IPS DF 4.7 (cell line): ENCODE measurements around the gene CDH15.

ENCODE experiments used
- DNase-seq: peaks from one replicate; pipeline ENCODE4 v3.0.0-alpha.2; 2013; ENCODE audit warnings: low spot score; ENCODE audit errors: extremely low read depth

CDH15 gene

DNA sequence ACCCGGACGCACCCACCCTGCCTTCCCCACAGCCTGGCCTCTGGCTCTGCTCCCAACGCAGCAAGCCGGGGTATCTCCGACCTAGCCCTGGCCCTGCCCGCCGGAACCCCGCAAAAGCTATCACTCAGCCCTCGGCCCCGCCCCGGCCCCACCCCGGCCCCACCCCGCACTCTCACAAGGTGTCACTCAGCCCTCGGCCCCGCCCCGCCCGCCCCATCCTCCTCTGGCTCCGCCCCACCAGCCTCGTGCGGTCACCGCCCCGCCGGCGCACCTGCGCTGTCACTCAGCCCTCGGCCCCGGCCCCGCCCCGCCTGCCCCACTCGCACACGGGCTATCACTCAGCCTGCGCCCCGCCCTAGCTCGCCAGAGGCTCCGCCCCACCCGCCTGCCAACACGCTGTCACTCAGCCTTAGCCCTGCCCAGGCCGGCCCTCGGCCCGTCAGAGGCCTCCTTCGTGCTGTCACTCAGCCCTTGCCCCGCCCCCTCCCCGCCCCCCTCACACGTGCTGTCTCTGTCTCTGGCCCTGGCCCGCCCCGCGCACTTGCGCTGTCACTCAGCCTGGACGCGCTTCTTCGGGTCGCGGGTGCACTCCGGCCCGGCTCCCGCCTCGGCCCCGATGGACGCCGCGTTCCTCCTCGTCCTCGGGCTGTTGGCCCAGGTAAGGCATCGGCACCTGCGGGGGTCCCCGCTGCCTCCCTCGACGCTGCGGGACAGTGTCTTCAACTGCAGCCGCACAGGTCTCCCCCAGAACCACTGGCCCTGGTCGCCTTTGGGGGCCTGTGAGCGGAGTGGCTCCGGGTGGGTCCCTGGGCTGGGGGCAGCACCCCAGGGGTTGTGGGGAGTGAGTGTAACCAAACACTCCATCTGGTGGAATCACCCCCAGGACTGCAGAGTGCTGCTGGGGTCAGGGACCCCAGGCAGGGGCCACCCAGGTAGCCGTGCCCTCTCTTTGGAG, at the start of gene CDH15:
Gene CDH15 (plus strand): TSS at position 533 of the 955 bp plus-strand sequence. CDS start 84 bp downstream, at position 617.
- DNase-seq: no peak

DNA sequence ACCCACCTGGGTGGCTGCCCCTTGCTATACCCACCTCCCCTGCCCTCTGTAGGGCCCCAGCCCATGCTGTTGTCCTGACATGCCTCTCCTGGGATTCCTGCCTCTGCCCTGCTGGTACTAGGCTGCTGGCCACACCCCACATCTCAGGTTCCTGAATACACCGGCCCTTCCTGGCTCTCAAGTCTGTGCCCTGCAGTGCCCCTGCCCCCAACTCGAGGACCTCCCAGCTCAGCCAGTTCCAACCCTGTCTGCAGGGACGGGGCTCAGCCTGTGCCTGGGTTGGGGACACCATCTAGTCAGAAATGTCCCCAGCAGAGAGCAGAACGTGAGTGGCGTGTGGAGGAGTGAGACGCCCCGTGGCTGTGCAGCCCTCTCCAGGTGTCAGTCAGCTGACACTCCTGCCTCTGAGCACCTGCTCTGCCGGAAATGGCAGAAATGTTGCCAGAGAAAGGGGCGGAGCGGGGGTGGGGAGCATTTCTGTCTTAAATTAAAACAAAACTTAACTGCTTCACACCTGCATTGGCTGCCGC, 49.2 kb upstream of the CDH15 start:
- DNase-seq: no peak

DNA sequence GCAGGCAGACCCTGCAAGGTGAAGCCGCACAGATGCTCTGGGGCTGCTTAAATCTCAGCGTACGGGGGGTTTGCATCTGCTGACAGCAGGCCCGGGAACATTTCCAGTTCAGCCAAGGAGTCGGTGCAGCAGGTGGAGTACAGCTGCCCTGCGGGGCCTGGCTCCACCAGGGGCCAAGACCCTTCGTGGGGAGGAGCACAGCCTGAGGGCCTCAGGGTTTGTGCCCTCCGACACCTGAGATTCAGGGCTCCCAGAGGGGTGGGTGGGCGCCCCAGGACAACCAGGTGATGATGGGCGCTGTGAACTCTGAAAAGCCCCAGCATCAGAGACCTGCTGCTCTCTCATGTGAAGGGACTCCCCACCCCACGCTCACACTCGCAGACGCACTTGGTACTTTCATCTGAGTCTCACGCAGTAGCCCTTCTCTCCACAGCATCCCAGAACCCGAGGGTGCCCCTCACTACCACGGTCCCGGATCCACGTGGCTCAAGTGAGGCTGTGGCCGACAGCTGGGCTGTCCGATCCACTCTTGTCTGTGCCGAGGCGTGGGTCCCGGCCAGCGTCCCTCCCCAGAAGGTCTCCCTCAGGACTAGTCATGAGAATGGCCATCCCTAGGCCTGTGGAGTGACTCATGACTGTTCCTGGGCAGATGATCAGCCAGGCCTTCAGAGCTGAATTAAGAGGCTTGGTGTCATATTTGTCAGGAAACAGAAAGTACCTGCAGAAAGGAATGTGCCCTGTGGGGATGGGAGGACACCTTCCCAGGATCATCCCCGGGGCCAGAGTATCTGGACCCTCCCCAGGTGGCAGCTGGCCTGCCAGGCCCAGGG, 48.3 kb upstream of the CDH15 start:
- no peak for DNase-seq

GRCh38 chr16:89123831-89124100, 47.8 kb upstream of the CDH15 start:
- DNase-seq: no peak

GRCh38 chr16:89129378-89129777, 42.2 kb upstream of the CDH15 start:
- no peak for DNase-seq

- DNase-seq: no peak
Observed at GRCh38 chr16:89130448-89130847, 41.1 kb upstream of the CDH15 start.

DNA sequence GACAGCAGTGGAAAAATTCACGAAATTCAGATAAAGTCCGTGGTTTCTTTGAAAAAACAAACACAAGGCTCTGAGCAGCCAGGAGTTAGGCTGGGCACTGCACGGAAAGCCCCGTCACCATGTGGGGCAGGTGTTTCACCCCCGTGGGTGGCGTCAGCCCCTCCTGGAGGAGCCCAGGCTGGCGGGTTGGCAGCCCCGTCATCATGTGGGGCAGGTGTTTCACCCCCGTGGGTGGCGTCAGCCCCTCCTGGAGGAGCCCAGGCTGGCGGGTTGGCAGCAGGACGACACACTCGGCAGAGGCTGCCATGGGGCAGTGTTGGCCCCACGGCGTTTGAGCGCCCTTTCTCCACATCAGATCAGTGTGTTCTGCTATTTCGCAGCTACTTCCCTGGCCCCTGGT, 39.8 kb upstream of the CDH15 start:
- no peak for DNase-seq

DNA sequence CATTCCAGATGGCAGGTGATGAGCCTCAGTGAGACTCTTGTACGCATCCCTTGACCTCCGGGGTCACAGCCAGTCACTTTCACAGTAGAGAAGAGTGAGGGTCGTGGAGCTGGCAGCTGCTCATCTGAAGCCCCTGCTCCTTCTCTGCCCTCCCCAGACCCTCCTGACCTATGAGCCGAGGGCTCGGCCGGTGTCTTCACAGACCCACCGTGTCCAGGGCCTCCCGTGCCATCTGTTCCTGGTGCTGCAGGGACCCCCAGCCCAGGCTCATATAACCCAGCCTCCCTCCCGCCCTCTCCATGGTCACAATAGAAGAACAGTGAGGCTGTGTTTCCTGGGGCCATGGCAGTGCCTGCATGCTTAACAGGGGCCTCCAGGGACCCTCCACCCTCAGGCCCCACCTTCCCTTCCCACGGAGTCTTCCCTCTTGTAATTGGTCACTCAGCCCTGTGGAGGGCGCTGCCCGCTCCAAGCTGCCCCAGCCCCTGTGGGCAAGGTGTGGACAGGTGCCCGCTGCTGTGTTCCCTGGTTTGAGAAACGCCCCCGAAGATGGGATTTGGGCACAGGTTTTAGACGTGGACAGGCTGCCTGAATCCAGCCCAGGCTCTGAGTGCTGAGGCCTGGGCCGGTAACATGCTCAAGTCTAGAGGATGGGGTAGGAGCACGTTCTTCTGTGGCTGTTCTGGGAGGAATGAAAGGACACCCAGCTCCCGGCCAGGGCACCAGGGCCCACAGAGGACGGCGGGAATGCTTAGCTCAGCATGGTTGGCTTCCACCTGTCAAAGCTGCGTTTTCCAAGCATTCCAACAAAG, 39.1 kb upstream of the CDH15 start:
- no peak for DNase-seq

- no peak for DNase-seq
Observed at GRCh38 chr16:89133457-89134127, 38.0 kb upstream of the CDH15 start.

DNA sequence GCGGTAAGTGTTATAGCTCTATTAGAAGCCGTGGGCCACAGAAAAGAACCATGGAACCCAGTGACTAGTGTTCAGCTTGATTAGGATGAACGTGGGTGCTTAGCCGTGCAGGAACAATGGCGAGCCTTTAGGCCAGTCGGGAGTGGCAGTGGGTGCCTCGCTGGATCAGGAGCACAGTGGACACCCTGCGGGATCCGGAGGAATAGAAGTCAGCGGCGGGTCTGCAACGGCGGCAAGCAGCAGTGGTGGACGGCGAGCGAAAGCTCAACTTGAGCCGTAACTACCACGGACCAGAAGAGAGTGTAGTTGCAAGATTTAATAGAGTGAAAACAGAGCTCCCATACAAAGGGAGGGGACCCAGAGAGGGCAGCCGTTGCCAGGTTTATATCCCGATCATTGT, 37.3 kb upstream of the CDH15 start:
- DNase-seq: no peak

DNA sequence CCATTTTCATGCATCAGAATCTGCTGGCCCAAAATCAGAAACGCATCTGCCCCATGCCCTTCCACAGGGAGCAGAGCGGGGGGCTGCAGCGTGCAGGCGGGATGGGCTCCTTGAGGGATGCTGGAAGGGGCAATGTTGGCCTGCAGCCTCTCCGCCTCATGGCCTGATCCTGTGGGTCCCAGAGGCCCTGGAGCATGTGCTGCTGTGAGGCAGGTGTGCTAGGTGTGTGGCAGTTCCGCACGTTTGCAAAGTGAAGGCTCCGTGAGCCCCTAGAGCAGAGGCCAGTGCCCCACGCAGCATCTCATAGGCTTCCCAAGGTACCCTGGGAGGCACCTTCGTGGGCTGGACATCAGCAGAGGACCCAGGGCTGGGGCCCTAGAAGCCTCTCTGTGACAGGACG, 36.4 kb upstream of the CDH15 start:
- DNase-seq: no peak

DNA sequence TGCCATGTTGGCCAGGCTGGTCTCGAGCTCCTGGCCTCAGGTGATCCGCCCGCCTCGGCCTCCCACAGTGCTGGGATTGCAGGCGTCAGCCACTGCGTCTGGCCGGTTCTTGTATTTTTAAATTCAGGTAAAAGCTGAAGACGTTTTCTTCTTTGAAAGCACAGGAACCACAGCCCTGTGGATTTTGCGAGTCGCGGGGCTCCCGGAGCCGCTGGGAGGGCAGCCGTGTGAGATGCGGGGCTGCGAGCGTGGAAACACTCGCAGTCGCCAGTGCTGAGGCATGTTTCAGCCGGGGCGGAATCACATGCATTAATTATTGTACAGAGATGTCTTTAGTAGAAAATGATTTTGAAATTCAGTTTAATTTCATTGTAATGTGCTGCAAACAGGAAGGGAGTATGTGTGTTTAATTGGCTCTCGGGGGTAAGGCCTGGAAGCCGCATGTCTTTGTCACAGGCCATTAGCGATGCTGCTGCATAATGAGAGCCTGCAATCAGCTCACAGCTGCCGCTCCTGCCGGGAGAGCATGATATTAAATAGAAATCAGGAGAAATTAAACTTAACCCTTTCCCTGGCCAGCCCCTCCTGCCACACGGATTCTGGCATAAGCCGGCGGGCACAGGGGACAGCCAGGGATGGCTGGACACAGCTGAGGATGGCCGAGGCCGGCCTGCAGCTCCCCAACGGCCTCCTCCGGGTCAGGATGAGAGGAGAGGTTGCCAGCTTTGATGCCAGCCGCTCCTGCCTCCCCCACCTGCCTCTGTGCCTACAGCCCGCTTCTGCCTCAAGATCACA, 35.4 kb upstream of the CDH15 start:
- DNase-seq: no peak

DNA sequence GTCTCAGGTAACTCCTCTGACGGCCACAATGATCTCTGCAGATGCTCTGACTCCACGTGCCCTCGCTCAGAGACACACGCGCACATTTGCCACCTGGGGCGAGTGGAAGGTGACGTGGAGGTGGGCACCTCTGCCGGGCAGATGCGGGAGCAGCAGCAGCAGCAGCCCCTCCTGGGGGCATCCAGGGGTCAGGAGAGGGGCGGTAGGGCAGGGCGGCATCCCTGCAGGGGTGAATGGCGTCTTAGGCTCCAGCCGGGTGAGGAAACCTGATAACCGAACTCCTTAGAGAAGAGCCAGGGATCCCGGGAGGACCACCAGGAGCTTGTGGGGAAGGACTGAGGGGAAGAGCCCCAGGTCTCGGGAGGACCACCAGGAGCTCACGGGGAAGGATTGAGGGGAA, 34.6 kb upstream of the CDH15 start:
- no peak for DNase-seq

DNA sequence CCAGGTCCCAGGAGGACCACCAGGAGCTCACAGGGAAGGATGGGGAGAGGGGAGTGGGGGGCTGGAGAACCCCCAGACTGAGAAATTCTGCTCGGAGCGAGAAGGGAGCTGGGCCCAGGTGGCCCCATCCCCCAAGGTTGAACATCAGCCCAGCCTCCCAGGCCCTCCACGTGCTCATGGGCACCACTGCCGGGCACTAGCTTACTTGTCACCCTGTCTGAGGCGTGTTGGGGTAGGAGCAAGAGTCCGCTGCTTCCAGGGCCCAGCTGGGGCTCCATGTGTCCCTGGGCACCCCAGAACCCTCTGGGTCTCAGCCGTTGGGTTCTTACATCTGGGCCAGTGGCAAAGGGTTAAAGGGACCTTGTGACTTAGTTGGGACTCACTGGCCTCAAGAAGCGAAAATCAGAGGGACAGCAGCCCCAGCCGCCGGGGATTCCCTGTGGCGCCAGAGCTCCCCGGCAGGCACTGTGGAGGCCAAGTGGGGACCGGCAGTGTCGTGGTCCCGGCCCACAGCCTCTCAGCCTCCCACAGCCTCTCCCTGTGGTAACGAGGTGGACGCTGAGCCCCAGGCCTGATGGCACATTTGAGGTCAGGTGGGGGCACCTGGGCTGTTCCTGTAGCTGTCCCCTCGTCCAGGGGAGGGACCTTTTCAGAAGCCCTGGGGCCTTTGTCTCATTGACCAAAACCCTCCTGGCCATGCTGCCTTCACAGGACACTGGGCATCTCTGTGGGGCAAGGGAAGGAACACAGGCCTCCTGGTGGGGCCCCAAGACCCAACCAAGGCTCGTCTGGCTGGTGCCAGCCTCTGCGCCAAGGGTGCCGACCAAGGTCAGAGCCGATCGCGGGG, 33.7 kb upstream of the CDH15 start:
- no peak for DNase-seq

DNA sequence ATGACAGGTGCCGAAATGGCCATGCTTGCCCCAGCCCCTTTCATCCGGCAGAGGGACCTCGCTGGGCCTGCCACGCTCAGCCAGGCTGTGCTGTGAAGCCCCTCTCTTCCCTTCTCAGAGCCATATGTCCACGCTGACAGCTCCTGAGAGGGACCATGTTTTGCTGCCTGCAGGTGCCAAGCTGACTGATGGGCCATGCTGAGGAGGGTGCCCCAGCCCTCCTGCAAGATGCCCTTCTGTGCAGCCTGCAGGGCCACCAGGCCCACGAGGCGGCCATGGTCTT, 33.1 kb upstream of the CDH15 start:
- no peak for DNase-seq

- no peak for DNase-seq
Observed at GRCh38 chr16:89138843-89139520, 32.6 kb upstream of the CDH15 start.

DNA sequence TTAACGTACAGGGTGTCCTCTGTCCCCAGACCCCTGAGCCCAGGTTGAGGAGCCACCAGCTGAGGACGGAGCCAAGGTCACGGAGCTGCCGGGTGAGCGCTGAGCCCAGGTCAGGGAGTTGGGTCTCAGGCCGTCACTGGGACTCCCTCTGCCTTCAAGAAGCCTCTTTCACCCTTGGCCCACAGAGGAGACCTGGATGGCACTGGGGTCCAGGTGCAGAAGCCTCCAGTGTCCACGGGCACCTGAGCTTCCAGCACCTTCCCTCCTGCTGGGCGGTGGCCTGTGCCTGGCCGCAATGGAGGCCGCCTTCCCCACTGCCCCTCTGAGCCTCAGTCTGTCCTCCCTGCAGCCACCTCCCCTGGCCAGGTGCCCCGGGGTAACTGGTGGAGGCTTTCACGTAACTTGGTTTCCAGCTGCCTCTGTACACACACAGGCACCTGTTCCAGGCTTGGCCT, 31.6 kb upstream of the CDH15 start:
- no peak for DNase-seq

- DNase-seq: no peak
Observed at GRCh38 chr16:89140401-89140800, 31.1 kb upstream of the CDH15 start.
